Natural killer cell (primary cell): ENCODE measurements around the gene ZNF354C. TPM values are rescaled to one million over a fixed set of nuclear protein-coding genes. Genes with fewer than 3 reads are reported as not detected.

Source experiments
- ATAC-seq, 3 donors: fragments of 150-1000 bp in 2 of 3; fragments of 200-7000 bp in 1 of 3; cut with Tn5 transposase; 1 replicate in 1 of 3; 2 replicates in 2 of 3; pipeline ENCODE4 v1.10.0; 2021; ENCODE audit warnings: mild to moderate bottlenecking in 2 of 3, moderate library complexity in 2 of 3
- DNase-seq, 2 donors: peaks; one replicate each; pipeline versions ENCODE4 v3.0.0 to v3.0.0-alpha.2; 2013 to 2021; ENCODE audit warnings: mixed read lengths in 1 of 2
- H3K27ac ChIP-seq: one replicate; pipeline ENCODE4 v1.5.1; 2013; ENCODE audit warnings: mild to moderate bottlenecking, low read length
- H3K27me3 ChIP-seq: one replicate; pipeline ENCODE4 v1.6.1; 2013; ENCODE audit warnings: low read length; ENCODE audit not compliant: control insufficient read depth, insufficient read depth
- H3K36me3 ChIP-seq: one replicate; pipeline ENCODE4 v1.6.1; 2013; ENCODE audit warnings: low read length; ENCODE audit not compliant: control insufficient read depth, insufficient read depth
- H3K4me1 ChIP-seq: one replicate; pipeline ENCODE4 v1.6.1; 2013; ENCODE audit warnings: low read length; ENCODE audit not compliant: control insufficient read depth, insufficient read depth
- H3K4me3 ChIP-seq: one replicate; pipeline ENCODE4 v1.5.1; 2013; ENCODE audit warnings: low read length
- H3K9me3 ChIP-seq: one replicate; pipeline ENCODE4 v1.6.1; 2013; ENCODE audit warnings: low read length; ENCODE audit not compliant: control insufficient read depth, insufficient read depth
- H3K27ac Mint-ChIP-seq, 2 donors: one replicate each; pipeline ENCODE4 v1.8.0; 2022; ENCODE audit warnings: mild to moderate bottlenecking in 2 of 2, mixed read lengths in 2 of 2, moderate library complexity in 1 of 2
- H3K27me3 Mint-ChIP-seq, 2 donors: one replicate each; pipeline ENCODE4 v1.8.0; 2022; ENCODE audit warnings: low read depth in 2 of 2, mixed read lengths in 2 of 2
- H3K36me3 Mint-ChIP-seq: one replicate; pipeline ENCODE4 v1.8.0; 2022; ENCODE audit warnings: mixed read lengths
- H3K4me1 Mint-ChIP-seq, 2 donors: one replicate each; pipeline ENCODE4 v1.8.0; 2022; ENCODE audit warnings: mixed read lengths in 2 of 2
- H3K4me3 Mint-ChIP-seq: one replicate; pipeline ENCODE4 v1.8.0; 2022; ENCODE audit warnings: mild to moderate bottlenecking, moderate library complexity, mixed read lengths
- H3K9me3 Mint-ChIP-seq, 2 donors: one replicate each; pipeline ENCODE4 v1.8.0; 2022; ENCODE audit warnings: mixed read lengths in 2 of 2
- WGBS: methylation state at CpG from one replicate; pipeline ENCODE4 v1.1.7; 2013; ENCODE audit warnings: missing lambda C conversion rate; ENCODE audit not compliant: insufficient coverage; 5-methylcytosine and 5-hydroxymethylcytosine counted together
- intact Hi-C: fragments of 100-400 bp; cut with micrococcal nuclease; formaldehyde crosslinking; loops from one replicate; pipeline ENCODE4 v1.14.2; 2022
- total RNA-seq, 4 donors: library from RNA; stranded (reverse); fragments of 120-200 nt in 1 of 4; gene quantifications; one replicate each; pipeline versions ENCODE4 v1.2.3 to v1.2.4, GENCODE V29; 2013 to 2022
- TF ChIP-seq, protein P1 (sequence below): fragments of 200-600 bp; IDR thresholded peaks from one replicate; pipeline ENCODE4 v1.8.0; 2022; ENCODE audit warnings: antibody characterized with exemption

The ZNF354C gene
- total RNA-seq, 3 donors from 2014 or later (not counting 1 experiment from before 2014, with no cell fraction given): 4.0 to 7.4 (median 4.9) TPM

- ATAC-seq: no peak
- no peaks in the 10 kb centered on the region for H3K36me3 ChIP-seq
- no peak overlapping the region for H3K4me3 ChIP-seq
- no peaks in the 10 kb centered on the region for H3K36me3 Mint-ChIP-seq
- H3K27ac ChIP-seq: no peak overlapping the region
- WGBS: 83% methylated on average over 10 of the region's 10 CpGs
- DNase-seq: no peak
- H3K27me3 ChIP-seq: no peaks in the 10 kb centered on the region
- no peak overlapping the region for H3K4me3 Mint-ChIP-seq
- TF ChIP-seq, protein P1, sequence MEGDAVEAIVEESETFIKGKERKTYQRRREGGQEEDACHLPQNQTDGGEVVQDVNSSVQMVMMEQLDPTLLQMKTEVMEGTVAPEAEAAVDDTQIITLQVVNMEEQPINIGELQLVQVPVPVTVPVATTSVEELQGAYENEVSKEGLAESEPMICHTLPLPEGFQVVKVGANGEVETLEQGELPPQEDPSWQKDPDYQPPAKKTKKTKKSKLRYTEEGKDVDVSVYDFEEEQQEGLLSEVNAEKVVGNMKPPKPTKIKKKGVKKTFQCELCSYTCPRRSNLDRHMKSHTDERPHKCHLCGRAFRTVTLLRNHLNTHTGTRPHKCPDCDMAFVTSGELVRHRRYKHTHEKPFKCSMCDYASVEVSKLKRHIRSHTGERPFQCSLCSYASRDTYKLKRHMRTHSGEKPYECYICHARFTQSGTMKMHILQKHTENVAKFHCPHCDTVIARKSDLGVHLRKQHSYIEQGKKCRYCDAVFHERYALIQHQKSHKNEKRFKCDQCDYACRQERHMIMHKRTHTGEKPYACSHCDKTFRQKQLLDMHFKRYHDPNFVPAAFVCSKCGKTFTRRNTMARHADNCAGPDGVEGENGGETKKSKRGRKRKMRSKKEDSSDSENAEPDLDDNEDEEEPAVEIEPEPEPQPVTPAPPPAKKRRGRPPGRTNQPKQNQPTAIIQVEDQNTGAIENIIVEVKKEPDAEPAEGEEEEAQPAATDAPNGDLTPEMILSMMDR: no peak
- peaks cover 2% of the 10 kb centered on the region for H3K9me3 ChIP-seq
- H3K27ac Mint-ChIP-seq: no peak overlapping the region
- H3K9me3 Mint-ChIP-seq: no peaks in the 10 kb centered on the region
- no peaks in the 10 kb centered on the region for H3K4me1 ChIP-seq
- no peaks in the 10 kb centered on the region for H3K4me1 Mint-ChIP-seq
- no peaks in the 10 kb centered on the region for H3K27me3 Mint-ChIP-seq
- intact Hi-C loops: no loop called here
Measured at GRCh38 chr5:179128041-179128365, 67.8 kb downstream of the ZNF354C start.

DNA sequence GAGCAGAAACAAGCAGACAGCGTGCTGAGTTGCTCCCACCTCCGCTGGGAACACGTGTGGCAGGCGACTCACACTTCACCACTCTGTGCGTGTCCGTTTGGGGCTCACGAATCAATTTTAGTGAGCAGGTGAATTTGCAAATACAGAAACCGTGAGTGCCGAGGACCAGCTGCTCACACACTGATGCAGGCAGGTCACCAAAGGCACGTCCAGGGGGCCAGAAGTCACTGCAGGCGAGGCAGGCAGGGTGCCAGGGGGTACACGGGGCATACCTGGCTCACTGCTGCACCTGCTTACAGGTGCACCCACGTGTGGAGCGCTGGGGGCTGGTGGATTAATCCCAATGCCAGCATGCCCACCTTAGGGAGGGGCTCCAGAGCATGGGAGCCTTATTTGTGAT, 68.8 kb downstream of the ZNF354C start:
- Mint-ChIP-seq H3K36me3 (no peaks in the 10 kb centered on the region), H3K4me3 (no peak overlapping the region), H3K4me1 (no peaks in the 10 kb centered on the region), H3K27me3 (no peaks in the 10 kb centered on the region), H3K9me3 (no peaks in the 10 kb centered on the region), H3K27ac (no peak overlapping the region)
- H3K36me3 ChIP-seq: no peaks in the 10 kb centered on the region
- no peak overlapping the region for H3K27ac ChIP-seq
- H3K9me3 ChIP-seq: peaks cover 2% of the 10 kb centered on the region
- intact Hi-C loops: no loop called here
- no peak overlapping the region for H3K4me3 ChIP-seq
- ATAC-seq (no peak), DNase-seq (no peak)
- WGBS: 82% methylated on average over 14 of the region's 14 CpGs
- no peaks in the 10 kb centered on the region for H3K4me1 ChIP-seq
- TF ChIP-seq, protein P1: no peak
- no peaks in the 10 kb centered on the region for H3K27me3 ChIP-seq

DNA sequence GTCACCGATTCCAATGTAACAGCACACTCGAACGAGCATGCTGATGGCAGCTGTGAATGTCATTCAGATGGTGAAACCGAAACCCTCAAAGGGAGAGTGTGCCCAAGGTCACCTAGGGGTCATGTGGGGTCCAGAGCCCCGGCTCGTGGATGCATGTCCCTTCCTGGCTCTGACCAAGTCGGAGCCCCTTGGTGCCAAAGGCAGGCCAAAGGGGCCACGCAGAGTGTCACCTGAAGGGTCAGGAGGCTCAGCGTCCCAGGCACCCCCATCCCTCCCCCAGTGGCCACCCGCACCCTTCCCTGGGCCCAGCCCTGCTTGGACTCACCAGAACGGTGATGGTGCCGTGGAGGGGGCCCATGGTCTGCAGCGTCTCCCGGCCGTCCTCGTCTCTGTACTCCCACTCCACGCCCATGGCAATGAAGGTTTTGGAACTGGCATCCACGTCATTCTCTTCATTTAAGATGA, 69.5 kb downstream of the ZNF354C start:
- Histone ChIP-seq H3K4me1 (no peaks in the 10 kb centered on the region), H3K27ac (no peak overlapping the region), H3K27me3 (no peaks in the 10 kb centered on the region), H3K9me3 (peaks cover 2% of the 10 kb centered on the region), H3K4me3 (no peak overlapping the region), H3K36me3 (no peaks in the 10 kb centered on the region)
- no peak for DNase-seq
- ATAC-seq: no peak
- Mint-ChIP-seq H3K27me3 (no peaks in the 10 kb centered on the region), H3K27ac (no peak overlapping the region), H3K36me3 (no peaks in the 10 kb centered on the region), H3K9me3 (no peaks in the 10 kb centered on the region), H3K4me3 (no peak overlapping the region), H3K4me1 (no peaks in the 10 kb centered on the region)
- WGBS: 89% methylated on average over 18 of the region's 18 CpGs
- TF ChIP-seq, protein P1: no peak
- intact Hi-C loops: no loop called here

DNA sequence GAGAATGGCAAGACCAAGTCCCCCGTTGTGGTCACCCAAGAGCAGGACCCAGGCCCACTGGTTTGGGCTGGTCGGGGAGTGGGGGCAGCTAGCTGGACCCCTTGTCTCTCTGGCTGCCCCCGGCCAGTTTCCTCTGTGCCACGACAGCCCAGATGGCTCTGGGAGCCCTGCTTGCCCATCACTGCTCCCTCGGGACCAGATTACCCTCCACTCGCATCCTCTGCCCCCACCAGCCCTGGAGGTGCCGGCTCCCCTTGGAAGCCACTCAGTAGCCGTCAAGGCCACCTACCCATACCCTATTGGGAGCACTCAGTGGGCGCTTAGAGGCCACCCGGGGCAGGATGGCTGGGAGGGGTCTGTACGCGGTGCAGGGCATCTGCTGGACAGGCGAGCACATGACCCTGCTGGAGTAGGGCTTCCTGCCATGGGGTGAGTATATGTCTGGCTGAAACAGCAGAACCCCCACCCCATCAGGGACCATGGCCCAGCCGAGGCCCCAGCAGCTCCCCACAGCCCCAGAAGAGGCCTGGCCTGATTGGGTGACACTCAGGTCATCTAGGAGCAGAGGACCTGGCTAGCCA, 70.0 kb downstream of the ZNF354C start:
- DNase-seq (no peak), ATAC-seq (no peak)
- H3K4me3 Mint-ChIP-seq: no peak overlapping the region
- H3K27me3 ChIP-seq: no peaks in the 10 kb centered on the region
- no peak overlapping the region for H3K27ac Mint-ChIP-seq
- TF ChIP-seq, protein P1: no peak
- no peaks in the 10 kb centered on the region for H3K9me3 Mint-ChIP-seq
- no peaks in the 10 kb centered on the region for H3K27me3 Mint-ChIP-seq
- intact Hi-C loops: no loop called here
- no peak overlapping the region for H3K27ac ChIP-seq
- H3K4me1 Mint-ChIP-seq: no peaks in the 10 kb centered on the region
- H3K4me1 ChIP-seq: no peaks in the 10 kb centered on the region
- H3K36me3 Mint-ChIP-seq: no peaks in the 10 kb centered on the region
- peaks cover 1% of the 10 kb centered on the region for H3K9me3 ChIP-seq
- no peak overlapping the region for H3K4me3 ChIP-seq
- 93% methylated on average over 14 of the region's 14 CpGs for WGBS
- H3K36me3 ChIP-seq: no peaks in the 10 kb centered on the region
